ENCODE results near the gene TCF20.

GRCh38 chr22:42270176-42270509, 310 bp downstream of the TCF20 start:
- TF ChIP-seq CTCF (IDR thresholded peaks at IDR 0.05) (no peak), POLR2A (IDR thresholded peaks at IDR 0.05) (no peak)
